Transverse colon (tissue), 3 donors: ENCODE results near the gene OAS1.

Source experiments
- CTCF ChIP-seq, 5 experiments: fragments of 200-600 bp in 3 of 5; fragments of 450-650 bp in 2 of 5; sonication (generic) in 3 of 5; IDR thresholded peaks; 1 replicate in 2 of 5; 2 replicates in 3 of 5; pipeline ENCODE4 v1.5.1; 2016 to 2017; ENCODE audit warnings: antibody characterized with exemption in 5 of 5, inconsistent platforms in 3 of 5, mild to moderate bottlenecking in 2 of 5, moderate library complexity in 1 of 5
- POLR2A ChIP-seq: fragments of 450-650 bp; IDR thresholded peaks from one replicate; pipeline ENCODE4 v1.6.1; 2016; ENCODE audit warnings: antibody characterized with exemption, mild to moderate bottlenecking, moderate library complexity

- TF ChIP-seq POLR2A (no peak), CTCF (IDR thresholded peaks at IDR 0.05) (no peak)
Observed at GRCh38 chr12:112878488-112878887, 28.3 kb upstream of the OAS1 start.
